BE2C (cell line): ENCODE data around the gene LY6G5B.

ENCODE experiments used
- DNase-seq: peaks from one replicate; pipeline ENCODE4 v3.0.0-alpha.2; 2020
- H3K27me3 ChIP-seq: fragments of 250-450 bp; sonication (Bioruptor Pico); 2 replicates; pipeline ENCODE4 v1.5.1; 2020; ENCODE audit warnings: mild to moderate bottlenecking
- H3K36me3 ChIP-seq: fragments of 250-450 bp; sonication (Bioruptor Pico); 2 replicates; pipeline ENCODE4 v1.5.1; 2020; ENCODE audit warnings: mild to moderate bottlenecking
- H3K4me1 ChIP-seq: fragments of 250-450 bp; sonication (Bioruptor Pico); 2 replicates; pipeline ENCODE4 v1.5.1; 2020
- H3K4me3 ChIP-seq: 2 replicates; pipeline ENCODE4 v1.5.1; 2011; ENCODE audit warnings: low read depth, low read length
- H3K9me3 ChIP-seq: fragments of 250-450 bp; sonication (Bioruptor Pico); 2 replicates; pipeline ENCODE4 v1.5.1; 2020
- CTCF ChIP-seq: IDR thresholded peaks from 2 replicates; pipeline ENCODE4 v1.5.1; 2012; ENCODE audit warnings: mild to moderate bottlenecking, low read depth, low read length

Gene LY6G5B

GRCh38 chr6:31719001-31719400 lies 49.2 kb downstream of the LY6G5B start:
- Histone ChIP-seq H3K9me3 (no peaks in the 10 kb centered on the region), H3K4me1 (no peaks in the 10 kb centered on the region; the same call in 1 of the 2 replicates), H3K27me3 (no peaks in the 10 kb centered on the region), H3K36me3 (no peaks in the 10 kb centered on the region), H3K4me3 (no peak overlapping the region)
- no peak for DNase-seq
- TF ChIP-seq CTCF: no peak

GRCh38 chr6:31720196-31720770 lies 50.5 kb downstream of the LY6G5B start:
- no peak for DNase-seq
- Histone ChIP-seq H3K27me3 (no peaks in the 10 kb centered on the region), H3K36me3 (no peaks in the 10 kb centered on the region), H3K9me3 (no peaks in the 10 kb centered on the region), H3K4me3 (no peak overlapping the region), H3K4me1 (no peaks in the 10 kb centered on the region; the same call in 1 of the 2 replicates)
- TF ChIP-seq CTCF: no peak

- no peak within 1 kb of the TSS for H3K4me3 ChIP-seq
- H3K4me1 ChIP-seq: no peaks in the 10 kb centered on the region; the same call in 1 of the 2 replicates
- no peak for DNase-seq
- H3K9me3 ChIP-seq: no peaks in the 10 kb centered on the region
- no peaks in the 10 kb centered on the region for H3K36me3 ChIP-seq
- no peak for TF ChIP-seq CTCF
- H3K27me3 ChIP-seq: no peaks in the 10 kb centered on the region
These were observed 51.7 kb downstream of the LY6G5B start, which contains the start of gene LY6G6C for GRCh38 chr6:31721351-31722020. TSS of gene LY6G6C (minus strand) at chr6:31721746. CDS start at chr6:31721679, 67 bp downstream.

- Histone ChIP-seq H3K9me3 (no peaks in the 10 kb centered on the region), H3K27me3 (no peaks in the 10 kb centered on the region), H3K4me1 (no peaks in the 10 kb centered on the region; the same call in 1 of the 2 replicates), H3K36me3 (no peaks in the 10 kb centered on the region), H3K4me3 (no peak overlapping the region)
- DNase-seq: no peak
- TF ChIP-seq CTCF: no peak
These were observed 52.4 kb downstream of the LY6G5B start for GRCh38 chr6:31722173-31722572.
